Body of pancreas (tissue), 4 donors: ENCODE data around the gene MT1E. TPM values are rescaled to one million over a fixed set of nuclear protein-coding genes. Genes with fewer than 3 reads are reported as not detected.
A peak's percentile ranks its signal among the peaks of the same experiment; 100 is the strongest.
"Not testable (repeated sequence)": the region's sequence is repeated elsewhere in the genome, so short reads cannot be mapped to it uniquely, and the experiment has no call there.

ENCODE experiments used
- ATAC-seq: fragments of 150-250 bp; one replicate; pipeline ENCODE4 v1.9.1; 2016
- DNase-seq, 4 donors: peaks; one replicate each; pipeline ENCODE4 v3.0.0-alpha.2; 2019
- H3K27ac ChIP-seq, 4 donors: fragments of 200-600 bp; sonication (generic); 1 replicate in 3 of 4; 2 replicates in 1 of 4; pipeline versions ENCODE4 v1.5.1 to v1.6.1; 2016 to 2019; ENCODE audit warnings: mild to moderate bottlenecking in 1 of 4, mixed read lengths in 1 of 4, moderate library complexity in 1 of 4
- H3K27me3 ChIP-seq, 2 donors: fragments of 200-600 bp; sonication (generic); one replicate each; pipeline ENCODE4 v1.6.0; 2016; ENCODE audit warnings: mild to moderate bottlenecking in 1 of 2
- H3K36me3 ChIP-seq, 2 donors: fragments of 200-600 bp; sonication (generic); replicated peaks in 1 of 2; 2 replicates each; pipeline ENCODE4 v1.5.1; 2016; ENCODE audit warnings: low read depth in 2 of 2; ENCODE audit not compliant: insufficient read depth in 1 of 2
- H3K4me1 ChIP-seq: fragments of 200-600 bp; sonication (generic); one replicate; pipeline ENCODE4 v1.6.0; 2016
- H3K4me3 ChIP-seq, 2 donors: fragments of 200-600 bp; sonication (generic); 1 replicate in 1 of 2; 2 replicates in 1 of 2; pipeline ENCODE4 v1.5.1; 2016 to 2019
- H3K9me3 ChIP-seq, 3 donors: fragments of 200-600 bp; sonication (generic); 1 replicate in 2 of 3; 2 replicates in 1 of 3; pipeline ENCODE4 v1.5.1; 2016
- POLR2A ChIP-seq, 3 donors: fragments of 450-650 bp; IDR thresholded peaks; one replicate each; pipeline ENCODE4 v1.6.1; 2016; ENCODE audit warnings: antibody characterized with exemption in 3 of 3, mild to moderate bottlenecking in 2 of 3
- WGBS, 2 donors: methylation state at CpG; one replicate each; pipeline ENCODE4 v1.1.5; 2017; 5-methylcytosine and 5-hydroxymethylcytosine counted together
- intact Hi-C: fragments of 100-400 bp; cut with DNase I; formaldehyde crosslinking; loops from one replicate; pipeline ENCODE4 v1.15.1; 2023
- total RNA-seq, 2 donors: library from RNA; depleted of rRNA; stranded (reverse); fragments of >200 nt; gene quantifications; one replicate each; pipeline ENCODE4 v1.1.0, GENCODE V29; 2016
- TF ChIP-seq, protein P1 (sequence below), 7 experiments: fragments of 450-650 bp in 4 of 7; fragments of 200-600 bp in 3 of 7; sonication (generic) in 3 of 7; IDR thresholded peaks; one replicate each; pipeline ENCODE4 v1.5.1; 2016 to 2019; ENCODE audit warnings: antibody characterized with exemption in 7 of 7

MT1E gene
- total RNA-seq, 2 donors from 2014 or later, result 99.9 to 679 TPM

DNA sequence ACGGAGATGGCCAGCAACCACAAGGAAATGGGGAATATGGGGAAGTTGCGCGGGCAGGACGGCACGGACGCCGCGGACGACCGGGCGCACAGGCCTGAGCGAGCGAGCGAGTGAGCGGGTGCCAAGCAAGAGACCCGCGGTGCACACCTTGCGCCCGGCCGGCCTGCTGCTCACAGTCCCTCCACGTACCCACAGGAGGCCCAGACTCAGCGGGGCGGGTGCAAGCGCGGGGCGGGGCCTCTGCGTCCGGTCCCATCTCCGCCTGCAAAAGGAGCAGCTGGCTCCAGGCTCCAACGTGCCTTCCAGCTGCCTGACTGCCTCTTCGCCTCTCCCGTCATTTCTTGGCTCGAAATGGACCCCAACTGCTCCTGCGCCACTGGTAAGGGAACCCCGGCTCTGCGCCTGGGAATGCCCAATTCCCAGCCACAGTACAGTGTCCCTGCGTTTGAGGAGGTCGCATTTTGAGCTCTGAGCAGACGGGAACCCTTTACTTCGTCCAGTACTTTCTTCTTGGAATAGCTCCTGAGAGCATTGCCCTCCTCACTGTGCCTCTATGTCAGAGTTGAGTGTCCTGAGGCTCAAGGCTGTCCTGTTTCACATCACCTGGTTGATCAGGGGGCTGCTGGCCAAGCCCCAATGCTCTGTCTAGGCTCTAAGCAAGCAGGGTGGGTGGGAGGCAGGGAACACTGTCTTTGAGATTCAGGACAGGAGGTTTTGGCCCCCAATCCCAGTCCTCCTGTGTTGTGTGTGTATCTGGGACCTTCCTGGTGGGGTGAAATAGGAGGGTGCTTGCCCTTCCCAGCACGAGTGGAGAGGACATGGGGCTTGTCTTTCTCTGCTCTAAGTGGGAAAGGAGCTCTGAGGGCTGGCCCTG is 8.1 kb upstream of the MT1E start:
- intact Hi-C loops, result no loop called here
- ATAC-seq, result peak; percentile 96
- H3K36me3 ChIP-seq, result no peaks in the 10 kb centered on the region
- 1 to 6% methylated on average over 5 to 40 of the region's 41 CpGs for WGBS, 2 donors
- H3K27me3 ChIP-seq, result no peaks in the 10 kb centered on the region
- peak; percentile 79 to 92 (median 88) for DNase-seq
- TF ChIP-seq, protein P1, sequence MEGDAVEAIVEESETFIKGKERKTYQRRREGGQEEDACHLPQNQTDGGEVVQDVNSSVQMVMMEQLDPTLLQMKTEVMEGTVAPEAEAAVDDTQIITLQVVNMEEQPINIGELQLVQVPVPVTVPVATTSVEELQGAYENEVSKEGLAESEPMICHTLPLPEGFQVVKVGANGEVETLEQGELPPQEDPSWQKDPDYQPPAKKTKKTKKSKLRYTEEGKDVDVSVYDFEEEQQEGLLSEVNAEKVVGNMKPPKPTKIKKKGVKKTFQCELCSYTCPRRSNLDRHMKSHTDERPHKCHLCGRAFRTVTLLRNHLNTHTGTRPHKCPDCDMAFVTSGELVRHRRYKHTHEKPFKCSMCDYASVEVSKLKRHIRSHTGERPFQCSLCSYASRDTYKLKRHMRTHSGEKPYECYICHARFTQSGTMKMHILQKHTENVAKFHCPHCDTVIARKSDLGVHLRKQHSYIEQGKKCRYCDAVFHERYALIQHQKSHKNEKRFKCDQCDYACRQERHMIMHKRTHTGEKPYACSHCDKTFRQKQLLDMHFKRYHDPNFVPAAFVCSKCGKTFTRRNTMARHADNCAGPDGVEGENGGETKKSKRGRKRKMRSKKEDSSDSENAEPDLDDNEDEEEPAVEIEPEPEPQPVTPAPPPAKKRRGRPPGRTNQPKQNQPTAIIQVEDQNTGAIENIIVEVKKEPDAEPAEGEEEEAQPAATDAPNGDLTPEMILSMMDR (IDR thresholded peaks at IDR 0.05), result peak in 1 of 7 experiments; percentile 17
- TF ChIP-seq POLR2A (IDR thresholded peaks at IDR 0.05), result peak; percentile 20 to 80 (median 78)
- H3K4me1 ChIP-seq, result peaks cover 30% of the 10 kb centered on the region
- peak overlapping the region in 1 of 2 donors; percentile 1 for H3K4me3 ChIP-seq
- H3K9me3 ChIP-seq, result no peaks in the 10 kb centered on the region
- peak overlapping the region in 3 of 4 donors; percentile 65 to 76 (median 68) for H3K27ac ChIP-seq

DNA sequence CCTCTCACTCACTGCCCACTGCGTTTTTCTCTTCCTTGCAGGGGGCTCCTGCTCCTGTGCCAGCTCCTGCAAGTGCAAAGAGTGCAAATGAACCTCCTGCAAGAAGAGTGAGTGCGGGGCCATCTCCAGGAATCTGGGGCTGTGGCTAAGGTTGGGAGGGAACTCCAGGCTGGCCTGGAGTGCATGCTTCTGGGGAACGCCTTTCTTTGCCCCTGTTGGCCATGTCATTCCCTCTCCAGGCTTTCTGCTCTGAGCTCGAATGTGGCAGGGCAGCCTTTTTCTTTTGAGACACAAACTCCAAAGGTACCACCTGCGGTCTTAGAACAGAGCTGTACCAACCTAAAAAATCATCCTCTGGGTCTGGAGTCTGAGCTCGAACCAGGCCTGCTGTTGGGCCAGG is 7.4 kb upstream of the MT1E start:
- Histone ChIP-seq H3K9me3 (no peaks in the 10 kb centered on the region), H3K4me1 (peaks cover 30% of the 10 kb centered on the region), H3K36me3 (no peaks in the 10 kb centered on the region), H3K27me3 (no peaks in the 10 kb centered on the region), H3K4me3 (no peak overlapping the region), H3K27ac (peak overlapping the region in 2 of 4 donors; percentile 36 to 65)
- DNase-seq, result no peak
- TF ChIP-seq, protein P1 (IDR thresholded peaks at IDR 0.05), result no peak
- TF ChIP-seq POLR2A (IDR thresholded peaks at IDR 0.05), result no peak
- ATAC-seq, result no peak
- 40 to 52% methylated on average over 5 to 6 of the region's 6 CpGs for whole genome bisulfite sequencing, 2 donors
- intact Hi-C loops, result no loop called here

GRCh38 chr16:56620339-56620897 is 5.2 kb upstream of the MT1E start:
- intact Hi-C loops, result no loop called here

GRCh38 chr16:56621665-56622445 is 3.7 kb upstream of the MT1E start:
- H3K9me3 ChIP-seq, intact Hi-C loops, H3K4me3 ChIP-seq, H3K27ac ChIP-seq, DNase-seq, ATAC-seq, H3K36me3 ChIP-seq, H3K27me3 ChIP-seq: not testable (repeated sequence)
- 80 to 89% methylated on average over 4 of the region's 4 CpGs for WGBS, 2 donors
- H3K4me1 ChIP-seq, result peaks cover 46% of the 10 kb centered on the region

More at GRCh38 chr16:56620339-56620897, 5.2 kb upstream of the MT1E start:
- Histone ChIP-seq H3K4me1 (peaks cover 36% of the 10 kb centered on the region), H3K36me3 (no peaks in the 10 kb centered on the region), H3K27me3 (no peaks in the 10 kb centered on the region), H3K4me3 (no peak overlapping the region), H3K27ac (no peak overlapping the region), H3K9me3 (no peaks in the 10 kb centered on the region)
- no peak for DNase-seq
- ATAC-seq, result no peak
- TF ChIP-seq, protein P1 (IDR thresholded peaks at IDR 0.05), result no peak
- no peak for TF ChIP-seq POLR2A (IDR thresholded peaks at IDR 0.05)
- WGBS, 2 donors, result 83 to 92% methylated on average over 7 to 8 of the region's 8 CpGs

GRCh38 chr16:56623184-56623583 is 2.4 kb upstream of the MT1E start:
- H3K4me1 ChIP-seq, result peaks cover 45% of the 10 kb centered on the region
- intact Hi-C loops, H3K4me3 ChIP-seq, H3K27ac ChIP-seq, DNase-seq, H3K27me3 ChIP-seq, ATAC-seq, H3K9me3 ChIP-seq, H3K36me3 ChIP-seq: not testable (repeated sequence)
- WGBS, 2 donors, result 89 to 92% methylated on average over 5 of the region's 5 CpGs
